ENCODE data around the gene ANTXR2.
"Not testable (repeated sequence)": the region's sequence is repeated elsewhere in the genome, so short reads cannot be mapped to it uniquely, and the experiment has no call there.

The ANTXR2 gene

DNA sequence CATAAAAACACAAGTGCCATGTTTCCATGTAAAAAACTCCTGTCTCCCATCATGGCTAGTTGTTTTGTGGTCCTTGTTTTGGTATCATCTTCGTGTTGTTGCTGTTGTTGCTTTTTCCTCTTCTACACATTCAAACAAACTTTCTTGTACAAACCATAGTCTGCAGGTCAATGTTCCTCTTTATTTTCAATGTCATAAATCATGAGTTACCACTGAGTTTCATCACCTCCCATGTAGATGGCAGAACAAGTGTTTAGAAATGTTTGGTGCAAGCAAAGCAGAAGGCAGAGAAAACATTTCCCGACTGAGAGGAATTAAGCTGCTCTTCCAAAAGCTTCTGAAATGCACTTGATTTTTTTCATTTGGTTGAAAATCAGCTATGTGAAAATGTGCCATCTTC lies 166.0 kb downstream of the ANTXR2 start:
- no peak for DNase-seq

GRCh38 chr4:79906303-79906702 lies 166.7 kb downstream of the ANTXR2 start:
- DNase-seq, result no peak

DNA sequence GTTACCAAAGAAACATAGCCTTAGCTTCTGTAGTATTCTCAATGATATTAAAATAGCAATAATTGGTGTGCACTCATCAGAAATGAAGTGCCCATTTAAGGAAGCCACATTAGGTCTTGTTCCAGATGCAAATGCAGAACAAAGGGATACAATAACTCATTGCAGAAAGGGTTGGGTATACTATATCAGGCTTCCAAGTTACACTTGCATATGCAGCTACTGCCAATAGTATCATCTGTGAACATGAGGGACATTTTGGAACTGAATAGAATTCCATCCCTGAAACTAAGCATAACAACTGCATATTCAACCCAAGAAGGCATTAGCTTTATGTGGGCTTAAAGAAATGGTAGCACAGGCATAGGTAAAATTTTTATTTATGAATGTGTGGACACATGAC lies 167.8 kb downstream of the ANTXR2 start:
- DNase-seq, result no peak

GRCh38 chr4:79904331-79904730 lies 168.7 kb downstream of the ANTXR2 start:
- DNase-seq, result no peak

- no peak for DNase-seq
Observed at GRCh38 chr4:79900182-79900581, 172.8 kb downstream of the ANTXR2 start.

DNA sequence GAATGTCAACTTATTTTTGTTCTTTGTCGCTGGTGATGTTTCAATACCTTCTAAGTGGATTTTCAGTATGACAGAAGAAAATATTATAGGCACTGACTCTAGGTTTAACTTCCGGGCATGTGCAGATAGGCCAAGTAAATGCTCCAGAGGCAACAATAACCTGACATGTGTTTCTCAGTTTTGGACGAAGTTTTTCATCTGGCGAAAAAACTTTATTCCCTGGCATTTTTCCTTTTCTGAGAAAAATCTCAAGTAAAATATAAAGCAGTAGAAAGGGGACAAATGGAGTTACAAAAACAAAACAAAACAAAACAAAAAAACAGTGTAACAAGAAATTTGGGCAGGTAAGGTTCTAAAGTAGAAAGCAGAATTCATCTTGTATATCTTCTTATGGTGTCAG lies 173.5 kb downstream of the ANTXR2 start:
- DNase-seq, result no peak

- no peak for DNase-seq
Observed at GRCh38 chr4:79898055-79898454, 175.0 kb downstream of the ANTXR2 start.

GRCh38 chr4:79897174-79897573 lies 175.9 kb downstream of the ANTXR2 start:
- no peak for DNase-seq

DNA sequence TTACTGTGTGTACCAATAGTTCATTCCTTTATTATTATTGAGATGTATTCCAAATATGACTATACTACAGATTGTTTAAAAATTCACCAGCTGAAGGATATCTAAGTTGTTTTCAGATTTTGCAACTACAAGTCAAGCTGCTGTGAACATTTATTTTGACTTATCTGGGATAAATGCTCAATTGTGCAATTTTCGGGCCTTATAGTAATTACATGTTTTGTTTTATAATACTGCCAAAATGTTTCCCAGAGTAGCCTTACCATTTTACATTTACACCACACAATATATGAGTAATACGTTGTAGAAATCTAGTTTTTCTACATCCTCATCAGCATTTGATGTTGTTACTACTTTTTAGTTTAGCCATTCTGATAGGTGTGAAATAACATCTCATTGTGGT lies 179.6 kb downstream of the ANTXR2 start:
- DNase-seq, result no peak

DNA sequence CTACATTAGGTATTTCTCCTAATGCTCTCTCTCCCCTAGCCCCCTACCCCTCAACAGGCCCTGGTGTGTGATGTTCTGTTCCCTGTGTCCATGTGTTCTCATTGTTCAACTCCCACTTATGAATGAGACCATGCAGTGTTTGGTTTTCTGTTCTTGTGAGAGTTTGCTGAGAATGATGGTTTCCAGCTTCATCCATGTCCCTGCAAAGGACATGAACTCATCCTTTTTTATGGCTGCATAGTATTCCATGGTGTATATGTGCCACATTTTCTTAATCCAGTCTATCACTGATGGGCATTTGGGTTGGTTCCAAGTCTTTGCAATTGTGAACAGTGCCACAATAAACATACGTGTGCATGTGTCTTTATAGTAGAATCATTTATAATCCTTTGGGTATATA lies 184.0 kb downstream of the ANTXR2 start:
- DNase-seq, result not testable (repeated sequence)

DNA sequence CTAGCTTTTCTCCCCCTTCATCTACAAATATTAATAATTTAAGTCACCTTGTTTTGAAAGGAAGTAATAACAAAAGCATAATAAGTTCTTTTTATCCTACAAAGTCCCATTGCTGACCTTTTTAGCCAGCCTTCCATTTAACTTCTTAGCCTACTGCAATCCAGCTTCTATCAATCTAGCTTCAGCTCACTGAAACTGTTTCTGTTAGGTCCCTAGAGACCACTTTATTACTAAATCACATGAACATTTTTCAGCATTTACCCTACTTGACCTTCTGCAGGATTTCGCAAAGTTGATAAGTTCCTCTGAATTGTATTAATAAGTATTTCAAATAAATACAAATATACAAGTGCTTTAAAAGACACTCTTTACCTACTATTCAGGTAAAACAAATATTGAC lies 186.5 kb downstream of the ANTXR2 start:
- no peak for DNase-seq

DNA sequence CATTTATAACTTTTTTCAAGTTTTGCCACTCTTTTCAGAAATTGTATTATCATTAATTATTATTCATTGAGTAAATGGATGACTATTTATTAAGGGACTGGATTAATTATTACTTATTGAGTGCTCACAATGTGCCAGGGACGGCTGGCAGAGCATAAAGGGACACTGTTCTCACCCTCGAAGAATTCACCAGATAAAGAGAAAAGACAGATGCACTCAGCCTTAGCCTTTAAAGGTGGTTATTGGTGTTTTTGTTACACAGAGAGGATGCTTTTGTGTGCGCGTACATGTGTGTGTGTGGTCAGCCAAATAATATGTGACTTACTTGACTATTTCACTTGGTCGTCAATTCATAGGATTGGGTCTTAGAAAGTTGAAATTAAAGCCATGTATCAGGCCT lies 187.0 kb downstream of the ANTXR2 start:
- DNase-seq, result no peak

DNA sequence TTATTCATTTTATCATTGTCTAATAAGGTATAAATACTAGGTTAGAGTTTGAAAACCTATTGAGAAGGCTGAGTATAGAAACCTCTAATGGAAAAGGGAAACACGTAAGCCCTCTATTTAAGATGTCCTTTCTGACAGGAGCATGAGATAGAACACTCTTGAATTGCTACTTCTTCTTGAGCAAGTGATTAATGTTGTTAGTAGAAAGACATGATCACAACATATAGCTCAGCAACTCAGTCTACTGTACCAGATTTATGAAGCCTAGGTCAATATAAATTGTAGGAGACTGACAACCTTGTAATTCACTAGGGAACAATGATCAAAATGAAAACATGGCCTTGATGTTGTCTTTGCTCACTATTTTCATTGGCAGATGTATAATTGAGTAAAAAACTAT lies 189.7 kb downstream of the ANTXR2 start:
- no peak for DNase-seq

- DNase-seq, result no peak
Observed at GRCh38 chr4:79882806-79883205, 190.2 kb downstream of the ANTXR2 start.

DNA sequence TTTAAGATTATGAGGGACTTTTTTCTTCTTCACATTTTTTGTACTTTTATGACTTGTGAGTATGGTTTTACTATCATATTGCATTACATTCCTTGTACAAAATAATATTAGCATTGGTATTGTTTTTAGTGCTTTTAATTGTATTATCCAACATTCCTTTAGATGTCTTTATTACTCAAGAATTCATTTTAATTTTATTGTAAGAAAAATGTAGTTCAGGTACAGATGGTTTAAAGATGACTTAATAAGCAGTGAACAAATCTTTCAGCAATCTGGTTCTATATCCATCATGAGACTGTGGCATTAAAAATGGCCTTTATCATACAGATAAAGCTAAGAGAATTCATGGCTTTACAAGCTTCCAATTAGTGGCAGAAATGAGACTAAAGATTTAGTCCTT lies 191.6 kb downstream of the ANTXR2 start:
- no peak for DNase-seq

DNA sequence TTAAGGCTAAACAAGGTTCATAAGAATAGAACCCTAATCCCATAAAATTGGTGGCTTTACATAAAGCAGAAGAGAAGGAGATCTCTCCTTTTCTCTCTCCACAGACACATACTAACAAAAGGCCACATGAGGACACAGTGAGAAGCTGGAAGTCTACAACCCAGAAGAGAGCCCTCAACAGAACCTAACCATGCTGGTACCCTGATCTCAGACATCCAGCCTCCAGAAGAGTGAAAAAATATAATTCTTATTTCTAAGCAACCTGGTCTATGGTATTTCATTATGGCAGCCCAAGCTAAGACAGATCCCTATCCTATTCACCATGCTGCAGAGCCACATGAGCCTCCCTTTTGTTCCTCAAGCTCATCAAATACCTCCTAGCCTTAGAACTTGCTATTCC lies 195.5 kb downstream of the ANTXR2 start:
- DNase-seq, result no peak

DNA sequence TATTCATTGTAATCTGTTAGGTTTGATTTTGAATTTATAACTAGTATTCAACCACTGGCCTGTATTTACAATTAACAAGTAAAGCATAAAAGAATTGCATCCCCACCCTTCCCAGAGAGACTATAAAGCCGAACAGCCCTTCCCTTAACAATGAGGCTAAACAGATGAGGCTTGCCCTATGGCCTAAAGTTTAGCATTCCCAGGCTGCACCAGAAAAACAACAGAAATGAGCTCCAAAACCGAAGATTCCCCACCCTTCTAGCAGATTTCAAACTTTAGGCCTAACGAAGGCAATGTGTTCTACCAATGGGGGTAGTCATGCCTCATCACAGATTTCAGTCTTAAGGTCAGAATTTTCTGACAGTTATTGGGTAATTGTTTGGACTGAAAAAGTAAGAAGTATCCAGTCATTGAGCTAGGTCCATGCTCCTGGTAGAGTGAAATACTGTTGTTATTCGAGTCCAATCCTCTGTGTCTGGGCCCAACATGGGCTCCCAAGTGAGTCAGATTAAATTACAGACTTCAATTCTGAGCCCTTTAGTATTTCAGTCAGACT lies 197.6 kb downstream of the ANTXR2 start:
- DNase-seq, result no peak

- DNase-seq, result no peak
Observed at GRCh38 chr4:79874197-79874596, 198.8 kb downstream of the ANTXR2 start.

GRCh38 chr4:79872738-79873137 lies 200.3 kb downstream of the ANTXR2 start:
- no peak for DNase-seq

DNA sequence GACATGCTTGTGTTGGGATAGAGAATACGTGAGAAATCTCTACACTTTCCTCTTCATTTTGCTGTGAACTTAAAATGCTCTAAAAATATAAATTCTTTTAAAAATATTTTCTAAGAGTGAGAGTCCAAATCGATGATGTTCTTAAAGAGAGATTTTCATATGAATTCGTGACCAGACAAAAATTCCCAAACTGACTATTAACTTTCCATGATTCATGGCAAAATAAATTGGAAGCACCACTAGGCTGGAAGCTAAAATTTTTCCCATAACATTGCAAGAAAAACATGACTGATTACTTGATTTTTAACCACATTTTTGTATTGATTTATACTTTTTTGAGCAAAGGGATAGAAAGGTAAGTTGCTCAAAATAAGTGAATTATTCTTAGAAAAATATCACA lies 201.1 kb downstream of the ANTXR2 start:
- no peak for DNase-seq

- DNase-seq, result no peak
Observed at GRCh38 chr4:79869597-79870237, 203.3 kb downstream of the ANTXR2 start.

GRCh38 chr4:79865201-79865597 lies 207.8 kb downstream of the ANTXR2 start:
- no peak for DNase-seq

- DNase-seq, result peak; percentile 75
Observed at GRCh38 chr4:79864500-79865200, 208.4 kb downstream of the ANTXR2 start.

GRCh38 chr4:79863333-79863732 lies 209.7 kb downstream of the ANTXR2 start:
- no peak for DNase-seq

GRCh38 chr4:79862821-79863220 lies 210.2 kb downstream of the ANTXR2 start:
- no peak for DNase-seq
